HEK293 (cell line): ENCODE measurements around the gene FREM3.
"Not testable (repeated sequence)": the region's sequence is repeated elsewhere in the genome, so short reads cannot be mapped to it uniquely, and the experiment has no call there.

Experiments used
- SP2 ChIP-seq: fragments of 450-650 bp; formaldehyde crosslinking; IDR thresholded peaks from 2 replicates; pipeline ENCODE4 v1.5.1; 2016; ENCODE audit warnings: missing biosample characterization, missing genetic modification characterization
- ZNF175 ChIP-seq: fragments of 450-650 bp; formaldehyde crosslinking; IDR thresholded peaks from 2 replicates; pipeline ENCODE4 v1.5.1; 2016; ENCODE audit warnings: missing biosample characterization, missing genetic modification characterization
- ZNF184 ChIP-seq: fragments of 450-650 bp; IDR thresholded peaks from 2 replicates; pipeline ENCODE4 v1.5.1; 2018; ENCODE audit warnings: missing biosample characterization, mild to moderate bottlenecking, missing genetic modification characterization
- ZNF629 ChIP-seq: fragments of 450-650 bp; formaldehyde crosslinking; IDR thresholded peaks from 2 replicates; pipeline ENCODE4 v1.5.1; 2017; ENCODE audit warnings: missing biosample characterization, missing genetic modification characterization
- TF ChIP-seq, protein P1 (sequence below): fragments of 450-650 bp; formaldehyde crosslinking; IDR thresholded peaks from 2 replicates; pipeline ENCODE4 v1.5.1; 2016; ENCODE audit warnings: missing biosample characterization, missing genetic modification characterization
- TF ChIP-seq, protein P2 (sequence below): fragments of 450-650 bp; formaldehyde crosslinking; IDR thresholded peaks from 2 replicates; pipeline ENCODE4 v1.5.1; 2016; ENCODE audit warnings: missing biosample characterization, missing genetic modification characterization, low read depth

DNA sequence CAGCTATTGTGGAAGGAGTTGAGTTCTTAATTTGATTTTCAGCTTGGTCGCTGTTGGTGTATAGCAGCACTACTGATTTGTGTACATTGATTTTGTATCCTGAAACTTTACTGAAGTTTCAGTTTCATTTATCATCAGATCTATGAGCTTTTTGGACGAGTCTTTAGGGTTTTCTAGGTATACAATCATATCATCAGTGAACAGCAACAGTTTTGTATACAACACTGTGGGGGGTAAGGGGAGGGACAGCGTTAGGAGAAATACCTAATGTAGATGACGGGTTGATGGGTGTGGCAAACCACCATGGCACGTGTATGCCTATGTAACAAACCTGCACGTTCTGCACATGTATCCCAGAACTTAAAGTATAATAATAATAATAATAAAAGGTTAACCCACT lies 35.6 kb upstream of the FREM3 start:
- TF ChIP-seq ZNF184, ZNF175, SP2, ZNF629 (tag by site-specific recombination): not testable (repeated sequence)
- TF ChIP-seq, protein P1, sequence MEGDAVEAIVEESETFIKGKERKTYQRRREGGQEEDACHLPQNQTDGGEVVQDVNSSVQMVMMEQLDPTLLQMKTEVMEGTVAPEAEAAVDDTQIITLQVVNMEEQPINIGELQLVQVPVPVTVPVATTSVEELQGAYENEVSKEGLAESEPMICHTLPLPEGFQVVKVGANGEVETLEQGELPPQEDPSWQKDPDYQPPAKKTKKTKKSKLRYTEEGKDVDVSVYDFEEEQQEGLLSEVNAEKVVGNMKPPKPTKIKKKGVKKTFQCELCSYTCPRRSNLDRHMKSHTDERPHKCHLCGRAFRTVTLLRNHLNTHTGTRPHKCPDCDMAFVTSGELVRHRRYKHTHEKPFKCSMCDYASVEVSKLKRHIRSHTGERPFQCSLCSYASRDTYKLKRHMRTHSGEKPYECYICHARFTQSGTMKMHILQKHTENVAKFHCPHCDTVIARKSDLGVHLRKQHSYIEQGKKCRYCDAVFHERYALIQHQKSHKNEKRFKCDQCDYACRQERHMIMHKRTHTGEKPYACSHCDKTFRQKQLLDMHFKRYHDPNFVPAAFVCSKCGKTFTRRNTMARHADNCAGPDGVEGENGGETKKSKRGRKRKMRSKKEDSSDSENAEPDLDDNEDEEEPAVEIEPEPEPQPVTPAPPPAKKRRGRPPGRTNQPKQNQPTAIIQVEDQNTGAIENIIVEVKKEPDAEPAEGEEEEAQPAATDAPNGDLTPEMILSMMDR (tag by site-specific recombination) = not testable (repeated sequence)
- TF ChIP-seq, protein P2, sequence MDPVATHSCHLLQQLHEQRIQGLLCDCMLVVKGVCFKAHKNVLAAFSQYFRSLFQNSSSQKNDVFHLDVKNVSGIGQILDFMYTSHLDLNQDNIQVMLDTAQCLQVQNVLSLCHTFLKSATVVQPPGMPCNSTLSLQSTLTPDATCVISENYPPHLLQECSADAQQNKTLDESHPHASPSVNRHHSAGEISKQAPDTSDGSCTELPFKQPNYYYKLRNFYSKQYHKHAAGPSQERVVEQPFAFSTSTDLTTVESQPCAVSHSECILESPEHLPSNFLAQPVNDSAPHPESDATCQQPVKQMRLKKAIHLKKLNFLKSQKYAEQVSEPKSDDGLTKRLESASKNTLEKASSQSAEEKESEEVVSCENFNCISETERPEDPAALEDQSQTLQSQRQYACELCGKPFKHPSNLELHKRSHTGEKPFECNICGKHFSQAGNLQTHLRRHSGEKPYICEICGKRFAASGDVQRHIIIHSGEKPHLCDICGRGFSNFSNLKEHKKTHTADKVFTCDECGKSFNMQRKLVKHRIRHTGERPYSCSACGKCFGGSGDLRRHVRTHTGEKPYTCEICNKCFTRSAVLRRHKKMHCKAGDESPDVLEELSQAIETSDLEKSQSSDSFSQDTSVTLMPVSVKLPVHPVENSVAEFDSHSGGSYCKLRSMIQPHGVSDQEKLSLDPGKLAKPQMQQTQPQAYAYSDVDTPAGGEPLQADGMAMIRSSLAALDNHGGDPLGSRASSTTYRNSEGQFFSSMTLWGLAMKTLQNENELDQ (tag by site-specific recombination) = not testable (repeated sequence)
